ENCODE data around the gene NBPF9.
"Not testable (repeated sequence)": the region's sequence is repeated elsewhere in the genome, so short reads cannot be mapped to it uniquely, and the experiment has no call there.

NBPF9 gene

GRCh38 chr1:149103109-149104081 lies at the start of gene NBPF9:
Gene NBPF9 (minus strand): TSS chr1:149103551. CDS start chr1:149082139, 21,412 bp downstream.
- not testable (repeated sequence) for H3K27me3 Mint-ChIP-seq (ENCODE audit: low read depth, poor library complexity); H3K4me1 Mint-ChIP-seq; H3K9me3 Mint-ChIP-seq; H3K36me3 Mint-ChIP-seq (ENCODE audit: low read depth)
- DNase-seq: peak; percentile 67
- Mint-ChIP-seq H3K4me3 (peak within 1 kb of the TSS; percentile 97), H3K27ac (peak within 1 kb of the TSS; percentile 99)

DNA sequence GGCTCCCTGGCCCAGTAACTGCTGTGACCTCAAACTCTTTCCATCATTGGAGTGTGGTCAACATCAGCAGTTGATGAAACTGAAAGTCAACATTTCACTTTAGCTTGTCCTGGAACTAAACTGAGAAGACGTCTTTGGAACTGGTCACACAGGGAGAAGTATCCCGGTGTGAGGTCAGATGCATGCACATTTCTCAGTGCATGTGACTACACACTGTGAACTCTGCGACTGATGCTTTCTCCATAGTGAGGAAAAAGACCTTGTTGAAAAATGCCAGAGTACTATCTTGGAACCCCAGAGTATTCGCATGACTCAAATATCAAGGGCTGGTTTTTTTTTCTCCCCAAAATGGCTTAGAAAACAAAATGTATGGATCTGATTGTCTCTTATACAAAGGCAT lies 46.6 kb upstream of the NBPF9 start:
- H3K27ac Mint-ChIP-seq; H3K4me1 Mint-ChIP-seq; H3K36me3 Mint-ChIP-seq (ENCODE audit: low read depth); DNase-seq; H3K9me3 Mint-ChIP-seq; H3K27me3 Mint-ChIP-seq (ENCODE audit: low read depth, poor library complexity); H3K4me3 Mint-ChIP-seq: not testable (repeated sequence)

- not testable (repeated sequence) for H3K4me3 Mint-ChIP-seq; H3K27ac Mint-ChIP-seq; H3K4me1 Mint-ChIP-seq; H3K27me3 Mint-ChIP-seq (ENCODE audit: low read depth, poor library complexity); H3K36me3 Mint-ChIP-seq (ENCODE audit: low read depth); H3K9me3 Mint-ChIP-seq; DNase-seq
Observed at GRCh38 chr1:149137585-149137984, 34.2 kb upstream of the NBPF9 start.

DNA sequence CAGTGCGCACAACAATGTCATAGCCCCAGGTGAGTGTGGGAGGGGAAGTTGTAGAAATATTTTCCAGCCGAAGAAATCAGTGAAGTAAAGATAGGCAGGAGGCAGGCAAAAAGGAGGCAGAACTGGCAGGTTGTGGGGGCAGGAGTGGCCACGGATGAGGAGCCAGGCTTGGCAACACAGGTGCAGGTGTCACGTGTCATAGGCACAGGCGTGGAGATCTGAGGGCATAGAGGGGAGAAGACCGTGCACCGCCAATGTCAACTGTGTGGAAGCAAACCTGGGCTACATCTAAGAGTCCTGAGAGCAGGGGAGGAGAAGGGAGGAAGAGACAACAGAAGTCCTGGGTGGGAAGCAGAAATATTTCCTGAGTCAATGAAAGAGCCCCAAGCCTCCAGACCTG lies 27.6 kb upstream of the NBPF9 start:
- not testable (repeated sequence) for H3K27ac Mint-ChIP-seq; H3K4me1 Mint-ChIP-seq; H3K9me3 Mint-ChIP-seq; H3K4me3 Mint-ChIP-seq; H3K36me3 Mint-ChIP-seq (ENCODE audit: low read depth); DNase-seq; H3K27me3 Mint-ChIP-seq (ENCODE audit: low read depth, poor library complexity)

- not testable (repeated sequence) for H3K27ac Mint-ChIP-seq; H3K4me1 Mint-ChIP-seq; H3K9me3 Mint-ChIP-seq; DNase-seq; H3K36me3 Mint-ChIP-seq (ENCODE audit: low read depth); H3K27me3 Mint-ChIP-seq (ENCODE audit: low read depth, poor library complexity); H3K4me3 Mint-ChIP-seq
Observed at GRCh38 chr1:149129245-149129644, 25.9 kb upstream of the NBPF9 start.

GRCh38 chr1:149126555-149127145 lies 23.3 kb upstream of the NBPF9 start:
- H3K27me3 Mint-ChIP-seq (ENCODE audit: low read depth, poor library complexity); H3K27ac Mint-ChIP-seq; H3K4me1 Mint-ChIP-seq; H3K4me3 Mint-ChIP-seq; DNase-seq; H3K36me3 Mint-ChIP-seq (ENCODE audit: low read depth); H3K9me3 Mint-ChIP-seq: not testable (repeated sequence)

- not testable (repeated sequence) for H3K27me3 Mint-ChIP-seq (ENCODE audit: low read depth, poor library complexity); H3K36me3 Mint-ChIP-seq (ENCODE audit: low read depth); H3K4me1 Mint-ChIP-seq; H3K27ac Mint-ChIP-seq; H3K9me3 Mint-ChIP-seq
- DNase-seq: peak; percentile 28
- H3K4me3 Mint-ChIP-seq: peak overlapping the region; percentile 51
Observed at GRCh38 chr1:149123948-149124926, 20.9 kb upstream of the NBPF9 start.

DNA sequence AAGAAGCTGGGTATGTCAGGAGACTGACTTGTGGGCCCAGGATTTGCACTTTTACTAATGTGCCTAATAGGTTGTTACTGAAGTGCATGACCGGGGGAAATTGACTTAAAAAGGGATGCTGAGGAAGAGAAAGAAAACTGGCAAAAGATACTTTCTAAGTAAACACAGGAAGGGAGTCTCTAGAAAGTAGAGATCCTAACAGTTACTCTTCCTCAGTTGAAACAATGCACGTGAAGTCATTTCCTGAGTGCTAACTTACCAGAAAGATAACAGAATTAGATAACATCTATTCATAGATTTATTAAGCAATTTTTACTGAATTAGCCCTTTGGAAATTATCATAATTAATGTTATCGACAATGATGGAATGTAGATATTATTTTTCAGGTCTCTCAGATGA lies 9.5 kb upstream of the NBPF9 start:
- not testable (repeated sequence) for H3K27me3 Mint-ChIP-seq (ENCODE audit: low read depth, poor library complexity); H3K4me3 Mint-ChIP-seq; H3K4me1 Mint-ChIP-seq; H3K9me3 Mint-ChIP-seq; H3K27ac Mint-ChIP-seq; H3K36me3 Mint-ChIP-seq (ENCODE audit: low read depth); DNase-seq

- not testable (repeated sequence) for H3K4me1 Mint-ChIP-seq; H3K36me3 Mint-ChIP-seq (ENCODE audit: low read depth); DNase-seq; H3K27me3 Mint-ChIP-seq (ENCODE audit: low read depth, poor library complexity); H3K27ac Mint-ChIP-seq; H3K4me3 Mint-ChIP-seq; H3K9me3 Mint-ChIP-seq
Observed at GRCh38 chr1:149110343-149110742, 7.0 kb upstream of the NBPF9 start.

- H3K4me1 Mint-ChIP-seq; H3K27ac Mint-ChIP-seq; H3K36me3 Mint-ChIP-seq (ENCODE audit: low read depth); DNase-seq; H3K27me3 Mint-ChIP-seq (ENCODE audit: low read depth, poor library complexity); H3K9me3 Mint-ChIP-seq: not testable (repeated sequence)
- peak overlapping the region; percentile 67 for H3K4me3 Mint-ChIP-seq
Observed at GRCh38 chr1:149102574-149102973, 777 bp downstream of the NBPF9 start.

DNA sequence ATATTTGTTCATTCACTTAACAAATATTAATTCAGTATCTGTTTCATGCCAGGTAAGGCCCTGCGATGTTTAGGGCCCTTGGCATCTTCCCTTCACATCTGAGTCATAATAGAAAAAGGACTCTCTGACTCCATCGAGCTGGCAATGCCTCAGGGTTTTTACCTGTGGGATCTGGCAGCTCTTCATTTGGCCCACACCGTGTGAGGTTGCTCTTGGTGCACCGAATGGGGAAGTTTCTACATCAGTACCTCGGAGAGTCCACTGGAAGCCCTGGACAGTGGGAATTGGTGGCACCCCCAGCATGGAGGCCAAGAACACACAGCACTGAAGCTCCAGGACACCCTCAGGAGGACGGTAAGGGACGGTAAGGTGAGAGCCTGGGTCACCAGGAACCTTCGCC lies 5.1 kb downstream of the NBPF9 start:
- not testable (repeated sequence) for H3K9me3 Mint-ChIP-seq; H3K27ac Mint-ChIP-seq; H3K4me1 Mint-ChIP-seq; H3K27me3 Mint-ChIP-seq (ENCODE audit: low read depth, poor library complexity); DNase-seq; H3K4me3 Mint-ChIP-seq; H3K36me3 Mint-ChIP-seq (ENCODE audit: low read depth)

- not testable (repeated sequence) for H3K27me3 Mint-ChIP-seq (ENCODE audit: low read depth, poor library complexity); H3K27ac Mint-ChIP-seq; H3K9me3 Mint-ChIP-seq; DNase-seq; H3K36me3 Mint-ChIP-seq (ENCODE audit: low read depth); H3K4me3 Mint-ChIP-seq; H3K4me1 Mint-ChIP-seq
Observed at GRCh38 chr1:149093155-149093554, 10.2 kb downstream of the NBPF9 start.
